HEK293 (cell line): Measurements from ENCODE around the gene IFITM1.

ENCODE experiments used
- KLF16 ChIP-seq: fragments of 450-650 bp; formaldehyde crosslinking; IDR thresholded peaks from 2 replicates; pipeline ENCODE4 v1.5.1; 2017; ENCODE audit warnings: missing biosample characterization, missing genetic modification characterization
- TCF7L2 ChIP-seq: IDR thresholded peaks from 2 replicates; pipeline ENCODE4 v1.6.1; 2011; ENCODE audit warnings: low read depth, mild to moderate bottlenecking, inconsistent platforms, low read length, moderate library complexity, borderline replicate concordance
- ZNF169 ChIP-seq: fragments of 450-650 bp; formaldehyde crosslinking; IDR thresholded peaks from 2 replicates; pipeline ENCODE4 v1.5.1; 2016; ENCODE audit warnings: missing biosample characterization, missing genetic modification characterization
- ZNF24 ChIP-seq: fragments of 450-650 bp; formaldehyde crosslinking; IDR thresholded peaks from 2 replicates; pipeline ENCODE4 v1.5.1; 2016; ENCODE audit warnings: missing biosample characterization, missing genetic modification characterization
- ZNF311 ChIP-seq: fragments of 450-650 bp; formaldehyde crosslinking; IDR thresholded peaks from 2 replicates; pipeline ENCODE4 v1.5.1; 2017; ENCODE audit warnings: missing biosample characterization, missing genetic modification characterization, borderline replicate concordance
- ZNF76 ChIP-seq: fragments of 450-650 bp; formaldehyde crosslinking; IDR thresholded peaks from 2 replicates; pipeline ENCODE4; 2016; ENCODE audit warnings: low read depth, missing biosample characterization, missing genetic modification characterization, borderline replicate concordance
- TF ChIP-seq, protein P1 (sequence below): fragments of 450-650 bp; formaldehyde crosslinking; IDR thresholded peaks from 2 replicates; pipeline ENCODE4 v1.5.1; 2016; ENCODE audit warnings: missing biosample characterization, missing genetic modification characterization
- TF ChIP-seq, protein P2 (sequence below): fragments of 450-650 bp; formaldehyde crosslinking; IDR thresholded peaks from 2 replicates; pipeline ENCODE4 v1.5.1; 2016; ENCODE audit warnings: missing biosample characterization, missing genetic modification characterization
- TF ChIP-seq, protein P3 (sequence below): fragments of 450-650 bp; formaldehyde crosslinking; IDR thresholded peaks from 2 replicates; pipeline ENCODE4 v1.5.1; 2017; ENCODE audit warnings: missing biosample characterization, missing genetic modification characterization

DNA sequence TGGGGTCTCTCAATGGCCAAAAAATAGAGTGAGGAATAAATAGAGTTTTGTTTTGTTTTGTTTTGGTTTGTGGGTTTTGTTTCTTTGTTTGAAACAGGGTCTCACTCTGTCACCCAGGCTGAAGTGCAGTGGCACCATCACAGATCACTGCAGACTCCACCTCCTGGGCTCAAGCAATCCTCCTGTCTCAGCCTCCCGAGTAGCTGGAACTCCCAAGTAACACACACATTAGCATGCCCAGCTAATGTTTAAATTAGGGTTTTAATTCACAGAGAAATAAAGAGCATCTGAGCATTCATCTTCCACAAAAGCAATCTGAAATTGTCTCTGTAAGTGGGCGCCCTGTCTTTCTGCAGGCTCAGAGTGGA is 16.0 kb downstream of the IFITM1 start:
- no peak for TF ChIP-seq ZNF169 (tag by site-specific recombination)
- TF ChIP-seq, protein P1, sequence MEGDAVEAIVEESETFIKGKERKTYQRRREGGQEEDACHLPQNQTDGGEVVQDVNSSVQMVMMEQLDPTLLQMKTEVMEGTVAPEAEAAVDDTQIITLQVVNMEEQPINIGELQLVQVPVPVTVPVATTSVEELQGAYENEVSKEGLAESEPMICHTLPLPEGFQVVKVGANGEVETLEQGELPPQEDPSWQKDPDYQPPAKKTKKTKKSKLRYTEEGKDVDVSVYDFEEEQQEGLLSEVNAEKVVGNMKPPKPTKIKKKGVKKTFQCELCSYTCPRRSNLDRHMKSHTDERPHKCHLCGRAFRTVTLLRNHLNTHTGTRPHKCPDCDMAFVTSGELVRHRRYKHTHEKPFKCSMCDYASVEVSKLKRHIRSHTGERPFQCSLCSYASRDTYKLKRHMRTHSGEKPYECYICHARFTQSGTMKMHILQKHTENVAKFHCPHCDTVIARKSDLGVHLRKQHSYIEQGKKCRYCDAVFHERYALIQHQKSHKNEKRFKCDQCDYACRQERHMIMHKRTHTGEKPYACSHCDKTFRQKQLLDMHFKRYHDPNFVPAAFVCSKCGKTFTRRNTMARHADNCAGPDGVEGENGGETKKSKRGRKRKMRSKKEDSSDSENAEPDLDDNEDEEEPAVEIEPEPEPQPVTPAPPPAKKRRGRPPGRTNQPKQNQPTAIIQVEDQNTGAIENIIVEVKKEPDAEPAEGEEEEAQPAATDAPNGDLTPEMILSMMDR (tag by site-specific recombination) = no peak
- TF ChIP-seq, protein P2, sequence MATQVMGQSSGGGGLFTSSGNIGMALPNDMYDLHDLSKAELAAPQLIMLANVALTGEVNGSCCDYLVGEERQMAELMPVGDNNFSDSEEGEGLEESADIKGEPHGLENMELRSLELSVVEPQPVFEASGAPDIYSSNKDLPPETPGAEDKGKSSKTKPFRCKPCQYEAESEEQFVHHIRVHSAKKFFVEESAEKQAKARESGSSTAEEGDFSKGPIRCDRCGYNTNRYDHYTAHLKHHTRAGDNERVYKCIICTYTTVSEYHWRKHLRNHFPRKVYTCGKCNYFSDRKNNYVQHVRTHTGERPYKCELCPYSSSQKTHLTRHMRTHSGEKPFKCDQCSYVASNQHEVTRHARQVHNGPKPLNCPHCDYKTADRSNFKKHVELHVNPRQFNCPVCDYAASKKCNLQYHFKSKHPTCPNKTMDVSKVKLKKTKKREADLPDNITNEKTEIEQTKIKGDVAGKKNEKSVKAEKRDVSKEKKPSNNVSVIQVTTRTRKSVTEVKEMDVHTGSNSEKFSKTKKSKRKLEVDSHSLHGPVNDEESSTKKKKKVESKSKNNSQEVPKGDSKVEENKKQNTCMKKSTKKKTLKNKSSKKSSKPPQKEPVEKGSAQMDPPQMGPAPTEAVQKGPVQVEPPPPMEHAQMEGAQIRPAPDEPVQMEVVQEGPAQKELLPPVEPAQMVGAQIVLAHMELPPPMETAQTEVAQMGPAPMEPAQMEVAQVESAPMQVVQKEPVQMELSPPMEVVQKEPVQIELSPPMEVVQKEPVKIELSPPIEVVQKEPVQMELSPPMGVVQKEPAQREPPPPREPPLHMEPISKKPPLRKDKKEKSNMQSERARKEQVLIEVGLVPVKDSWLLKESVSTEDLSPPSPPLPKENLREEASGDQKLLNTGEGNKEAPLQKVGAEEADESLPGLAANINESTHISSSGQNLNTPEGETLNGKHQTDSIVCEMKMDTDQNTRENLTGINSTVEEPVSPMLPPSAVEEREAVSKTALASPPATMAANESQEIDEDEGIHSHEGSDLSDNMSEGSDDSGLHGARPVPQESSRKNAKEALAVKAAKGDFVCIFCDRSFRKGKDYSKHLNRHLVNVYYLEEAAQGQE (tag by site-specific recombination) = no peak
- no peak for TF ChIP-seq TCF7L2
- TF ChIP-seq ZNF311 (tag by site-specific recombination) = no peak
- TF ChIP-seq, protein P3, sequence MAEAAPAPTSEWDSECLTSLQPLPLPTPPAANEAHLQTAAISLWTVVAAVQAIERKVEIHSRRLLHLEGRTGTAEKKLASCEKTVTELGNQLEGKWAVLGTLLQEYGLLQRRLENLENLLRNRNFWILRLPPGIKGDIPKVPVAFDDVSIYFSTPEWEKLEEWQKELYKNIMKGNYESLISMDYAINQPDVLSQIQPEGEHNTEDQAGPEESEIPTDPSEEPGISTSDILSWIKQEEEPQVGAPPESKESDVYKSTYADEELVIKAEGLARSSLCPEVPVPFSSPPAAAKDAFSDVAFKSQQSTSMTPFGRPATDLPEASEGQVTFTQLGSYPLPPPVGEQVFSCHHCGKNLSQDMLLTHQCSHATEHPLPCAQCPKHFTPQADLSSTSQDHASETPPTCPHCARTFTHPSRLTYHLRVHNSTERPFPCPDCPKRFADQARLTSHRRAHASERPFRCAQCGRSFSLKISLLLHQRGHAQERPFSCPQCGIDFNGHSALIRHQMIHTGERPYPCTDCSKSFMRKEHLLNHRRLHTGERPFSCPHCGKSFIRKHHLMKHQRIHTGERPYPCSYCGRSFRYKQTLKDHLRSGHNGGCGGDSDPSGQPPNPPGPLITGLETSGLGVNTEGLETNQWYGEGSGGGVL (tag by site-specific recombination) = no peak
- TF ChIP-seq KLF16 (tag by site-specific recombination) = no peak
- TF ChIP-seq ZNF24 (tag by site-specific recombination) = no peak
- no peak for TF ChIP-seq ZNF76 (tag by site-specific recombination)
